GM20000 (cell line): ENCODE data around the gene SLC38A8.

ENCODE experiments used
- DNase-seq: peaks from one replicate; pipeline ENCODE4 v3.0.0; 2012; ENCODE audit warnings: low spot score
- CTCF ChIP-seq: IDR thresholded peaks from 2 replicates; pipeline ENCODE4 v1.5.1; 2012; ENCODE audit warnings: mild to moderate bottlenecking, control low read depth; ENCODE audit errors: extremely low read depth, missing control alignments

SLC38A8 gene

GRCh38 chr16:84048871-84049270 is 6.3 kb upstream of the SLC38A8 start:
- TF ChIP-seq CTCF, result no peak
- no peak for DNase-seq

- DNase-seq, result no peak
- TF ChIP-seq CTCF, result no peak
These were observed 5.7 kb upstream of the SLC38A8 start for GRCh38 chr16:84048270-84048669.

- DNase-seq, result no peak
- no peak for TF ChIP-seq CTCF
These were observed 5.0 kb upstream of the SLC38A8 start for GRCh38 chr16:84047626-84048025.

- no peak for DNase-seq
- no peak for TF ChIP-seq CTCF
These were observed 4.6 kb upstream of the SLC38A8 start for GRCh38 chr16:84047206-84047605.

- no peak for DNase-seq
- TF ChIP-seq CTCF, result no peak
These were observed 3.3 kb upstream of the SLC38A8 start for GRCh38 chr16:84045818-84046470.

GRCh38 chr16:84045001-84045817 is 2.6 kb upstream of the SLC38A8 start:
- DNase-seq, result no peak
- TF ChIP-seq CTCF, result no peak

GRCh38 chr16:84044118-84044488 is 1.5 kb upstream of the SLC38A8 start:
- no peak for DNase-seq
- no peak for TF ChIP-seq CTCF
